Testis (tissue), 2 donors: Measurements from ENCODE around the gene HSFX3.
"Not testable (repeated sequence)": the region's sequence is repeated elsewhere in the genome, so short reads cannot be mapped to it uniquely, and the experiment has no call there.

Source experiments
- CTCF ChIP-seq, 3 experiments: fragments of 450-650 bp in 2 of 3; fragments of 200-600 bp in 1 of 3; sonication (generic) in 1 of 3; IDR thresholded peaks; one replicate each; pipeline ENCODE4 v1.5.1; 2016 to 2019; ENCODE audit warnings: antibody characterized with exemption in 3 of 3, mild to moderate bottlenecking in 2 of 3, moderate library complexity in 1 of 3
- POLR2A ChIP-seq: fragments of 450-650 bp; IDR thresholded peaks from one replicate; pipeline ENCODE4 v1.6.1; 2017; ENCODE audit warnings: antibody characterized with exemption, mild to moderate bottlenecking, moderate library complexity

- TF ChIP-seq CTCF (IDR thresholded peaks at IDR 0.05); POLR2A: not testable (repeated sequence)
These were observed 2.2 kb upstream of the HSFX3 start for GRCh38 chrX:149551939-149552248.
